ENCODE data around the gene GLIS1.
"Not testable (repeated sequence)": the region's sequence is repeated elsewhere in the genome, so short reads cannot be mapped to it uniquely, and the experiment has no call there.

The GLIS1 gene

GRCh38 chr1:53739109-53739681 lies at the start of gene GLIS1:
Gene GLIS1 (minus strand): TSS chr1:53739164. CDS start chr1:53738064, 1,100 bp downstream.
- DNase-seq = peak; percentile 68

GRCh38 chr1:53787655-53788054 lies 48.7 kb upstream of the GLIS1 start:
- no peak for DNase-seq

- DNase-seq = no peak
Measured at GRCh38 chr1:53783056-53783455, 44.1 kb upstream of the GLIS1 start.

GRCh38 chr1:53781654-53782053 lies 42.7 kb upstream of the GLIS1 start:
- DNase-seq = no peak

GRCh38 chr1:53777272-53777671 lies 38.3 kb upstream of the GLIS1 start:
- DNase-seq = no peak

GRCh38 chr1:53771648-53772047 lies 32.7 kb upstream of the GLIS1 start:
- no peak for DNase-seq

- no peak for DNase-seq
Measured at GRCh38 chr1:53769780-53770179, 30.8 kb upstream of the GLIS1 start.

- no peak for DNase-seq
Measured at GRCh38 chr1:53769184-53769583, 30.2 kb upstream of the GLIS1 start.

- DNase-seq = no peak
Measured at GRCh38 chr1:53766831-53767405, 28.0 kb upstream of the GLIS1 start.

- DNase-seq = no peak
Measured at GRCh38 chr1:53766194-53766742, 27.3 kb upstream of the GLIS1 start.

GRCh38 chr1:53765657-53766056 lies 26.7 kb upstream of the GLIS1 start:
- DNase-seq = no peak

GRCh38 chr1:53763911-53764310 lies 24.9 kb upstream of the GLIS1 start:
- no peak for DNase-seq

GRCh38 chr1:53763461-53763860 lies 24.5 kb upstream of the GLIS1 start:
- no peak for DNase-seq

GRCh38 chr1:53760497-53760896 lies 21.5 kb upstream of the GLIS1 start:
- DNase-seq = not testable (repeated sequence)

GRCh38 chr1:53755874-53756273 lies 16.9 kb upstream of the GLIS1 start:
- DNase-seq = no peak

- peak; percentile 18 for DNase-seq
Measured at GRCh38 chr1:53754484-53755312, 15.7 kb upstream of the GLIS1 start.

- DNase-seq = no peak
Measured at GRCh38 chr1:53752281-53752680, 13.3 kb upstream of the GLIS1 start.

- DNase-seq = no peak
Measured at GRCh38 chr1:53747841-53748240, 8.9 kb upstream of the GLIS1 start.

- no peak for DNase-seq
Measured at GRCh38 chr1:53740621-53741105, 1.7 kb upstream of the GLIS1 start.

- no peak for DNase-seq
Measured at GRCh38 chr1:53738205-53739108, 507 bp downstream of the GLIS1 start.

- DNase-seq = no peak
Measured at GRCh38 chr1:53737648-53738204, 1.2 kb downstream of the GLIS1 start.

GRCh38 chr1:53736290-53736689 lies 2.7 kb downstream of the GLIS1 start:
- no peak for DNase-seq
